Fibroblast of mammary gland (primary cell): ENCODE results near the gene WNT4.

Source experiments
- DNase-seq: peaks from one replicate; pipeline ENCODE4 v3.0.0-alpha.2; 2010; ENCODE audit warnings: low read depth
- H3K4me3 ChIP-seq: 2 replicates; pipeline ENCODE4 v1.5.1; 2011; ENCODE audit warnings: low read depth, mild to moderate bottlenecking, low read length, moderate library complexity; ENCODE audit not compliant: control insufficient read depth
- TF ChIP-seq, protein P1 (sequence below): conservative IDR thresholded peaks from 2 replicates; pipeline ENCODE4 v1.5.1; 2011; ENCODE audit warnings: low read depth, low read length, inconsistent platforms; ENCODE audit not compliant: control insufficient read depth, insufficient read depth

Gene WNT4

DNA sequence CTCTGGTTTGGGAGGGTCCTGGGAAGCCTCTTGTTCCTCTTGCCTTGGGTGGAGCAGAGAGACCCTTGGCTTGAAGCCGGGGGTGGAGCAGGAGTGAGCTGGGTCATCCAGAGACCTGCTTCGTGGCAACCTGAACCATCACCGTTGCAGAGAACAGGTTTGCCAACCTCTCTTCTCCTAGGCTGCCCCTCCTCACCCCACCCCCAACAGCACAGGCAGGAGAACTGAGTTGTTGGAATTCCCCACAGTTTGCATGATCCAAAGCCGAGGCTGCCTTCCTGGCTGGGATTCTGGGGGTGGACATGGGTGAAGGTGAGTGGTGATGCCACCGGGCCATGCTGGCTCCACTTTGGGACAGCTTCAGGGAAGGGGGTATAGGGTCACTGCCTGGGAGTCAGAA, 2.2 kb downstream of the WNT4 start:
- TF ChIP-seq, protein P1, sequence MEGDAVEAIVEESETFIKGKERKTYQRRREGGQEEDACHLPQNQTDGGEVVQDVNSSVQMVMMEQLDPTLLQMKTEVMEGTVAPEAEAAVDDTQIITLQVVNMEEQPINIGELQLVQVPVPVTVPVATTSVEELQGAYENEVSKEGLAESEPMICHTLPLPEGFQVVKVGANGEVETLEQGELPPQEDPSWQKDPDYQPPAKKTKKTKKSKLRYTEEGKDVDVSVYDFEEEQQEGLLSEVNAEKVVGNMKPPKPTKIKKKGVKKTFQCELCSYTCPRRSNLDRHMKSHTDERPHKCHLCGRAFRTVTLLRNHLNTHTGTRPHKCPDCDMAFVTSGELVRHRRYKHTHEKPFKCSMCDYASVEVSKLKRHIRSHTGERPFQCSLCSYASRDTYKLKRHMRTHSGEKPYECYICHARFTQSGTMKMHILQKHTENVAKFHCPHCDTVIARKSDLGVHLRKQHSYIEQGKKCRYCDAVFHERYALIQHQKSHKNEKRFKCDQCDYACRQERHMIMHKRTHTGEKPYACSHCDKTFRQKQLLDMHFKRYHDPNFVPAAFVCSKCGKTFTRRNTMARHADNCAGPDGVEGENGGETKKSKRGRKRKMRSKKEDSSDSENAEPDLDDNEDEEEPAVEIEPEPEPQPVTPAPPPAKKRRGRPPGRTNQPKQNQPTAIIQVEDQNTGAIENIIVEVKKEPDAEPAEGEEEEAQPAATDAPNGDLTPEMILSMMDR = no peak
- DNase-seq = no peak
- H3K4me3 ChIP-seq = no peak overlapping the region

DNA sequence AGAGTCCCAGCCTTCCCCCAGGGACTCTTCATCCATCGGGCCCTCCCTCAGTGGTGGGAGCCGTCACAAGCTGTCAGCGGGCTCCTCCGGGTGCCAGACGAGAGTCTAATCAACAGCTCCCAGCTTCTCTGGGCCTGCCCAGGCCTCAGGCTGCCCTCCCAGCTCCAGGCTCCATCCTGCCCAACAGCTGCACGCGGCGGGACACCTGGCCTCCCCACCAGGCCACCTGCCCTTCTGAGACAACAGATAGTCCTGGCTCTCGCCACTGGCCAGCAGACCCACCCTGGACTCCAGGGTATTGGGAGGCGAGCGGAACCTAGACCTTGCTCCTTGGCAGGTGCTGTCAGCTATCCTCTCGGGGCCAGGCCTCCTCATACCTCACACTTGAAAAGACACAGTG, 3.1 kb downstream of the WNT4 start:
- no peak for DNase-seq
- TF ChIP-seq, protein P1 = no peak
- no peak overlapping the region for H3K4me3 ChIP-seq

DNA sequence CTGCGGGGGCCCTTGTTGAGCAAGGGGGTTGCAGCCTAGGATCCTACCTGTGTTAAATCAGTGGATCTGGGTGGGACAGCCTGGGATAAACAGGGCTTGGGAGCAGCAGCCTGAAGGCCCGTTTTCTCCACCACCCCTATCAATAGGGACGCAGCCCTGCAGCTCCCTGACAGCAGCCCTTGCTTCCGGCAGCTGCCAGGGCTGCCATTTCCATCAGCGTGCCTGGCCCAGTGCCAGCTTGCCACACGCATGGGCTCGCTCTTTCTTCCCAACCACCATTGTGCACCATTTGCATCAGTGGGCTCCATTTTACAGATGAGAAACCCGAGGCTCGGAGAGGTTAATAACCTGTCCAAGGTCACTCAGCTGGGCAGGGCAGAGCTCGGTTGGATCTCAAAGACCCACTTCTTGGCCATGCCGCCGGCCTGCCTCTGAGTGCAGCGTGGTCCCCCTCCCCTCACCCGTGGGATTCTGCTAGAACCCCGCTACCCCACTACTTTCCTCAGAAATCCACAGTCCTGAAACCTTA, 3.8 kb downstream of the WNT4 start:
- TF ChIP-seq, protein P1 = no peak
- no peak overlapping the region for H3K4me3 ChIP-seq
- DNase-seq = no peak

DNA sequence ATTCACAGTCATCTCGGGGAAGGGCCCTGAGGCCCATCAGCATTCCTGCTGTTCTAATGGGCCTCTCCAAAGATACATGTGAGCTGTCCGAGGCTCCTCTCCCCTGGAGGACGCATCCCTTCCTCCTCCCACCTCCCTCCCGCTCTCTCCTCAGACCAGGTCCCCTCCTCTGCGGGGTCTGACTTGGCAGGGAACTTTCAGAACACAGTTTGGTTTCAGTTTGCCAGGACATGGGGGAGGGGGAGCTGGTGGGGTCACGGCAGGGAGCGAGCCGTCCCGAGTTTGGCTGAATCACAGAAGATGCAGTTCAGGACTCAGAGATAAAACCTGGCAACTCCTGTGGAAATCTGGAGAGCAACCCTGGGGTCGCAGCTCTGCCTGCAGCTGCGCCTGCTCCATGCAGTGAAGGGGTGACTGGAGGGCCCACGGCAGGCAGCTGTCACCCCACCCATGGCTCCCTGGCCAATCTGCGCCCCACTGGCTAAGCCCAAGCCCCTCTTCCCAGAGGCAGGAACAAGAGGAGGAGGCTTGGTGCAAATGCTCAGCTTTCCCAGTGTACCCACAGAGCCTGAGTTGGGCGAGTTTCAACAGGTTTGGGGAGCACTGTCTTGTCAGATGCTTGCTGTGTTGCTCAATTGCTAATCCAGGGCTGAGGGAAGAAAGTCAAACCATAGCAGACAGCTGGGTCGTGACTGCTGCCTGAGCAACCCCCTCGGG, 5.7 kb downstream of the WNT4 start:
- TF ChIP-seq, protein P1 = no peak
- no peak overlapping the region for H3K4me3 ChIP-seq
- DNase-seq = no peak

DNA sequence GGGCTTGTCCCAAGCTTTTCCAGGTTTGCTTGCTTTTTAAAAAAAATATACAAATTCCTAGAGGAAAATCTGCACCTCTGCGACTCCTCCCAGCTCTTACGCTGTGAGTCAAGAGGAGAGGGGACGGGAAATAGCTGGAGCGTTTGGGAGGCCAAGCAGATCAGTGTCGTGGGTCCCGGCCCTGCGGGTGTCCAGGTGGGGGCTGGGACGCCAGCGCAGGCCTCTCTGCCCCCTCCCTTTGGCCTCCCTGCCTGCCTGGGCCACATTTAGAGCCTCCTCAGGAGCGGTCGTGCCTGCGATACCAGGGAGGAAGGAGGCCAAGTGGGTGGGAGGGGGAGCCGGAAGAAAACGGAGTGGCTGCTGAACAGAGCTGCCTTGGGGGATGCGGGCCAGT, 9.0 kb downstream of the WNT4 start:
- no peak for DNase-seq
- TF ChIP-seq, protein P1 = no peak
- H3K4me3 ChIP-seq = no peak overlapping the region

DNA sequence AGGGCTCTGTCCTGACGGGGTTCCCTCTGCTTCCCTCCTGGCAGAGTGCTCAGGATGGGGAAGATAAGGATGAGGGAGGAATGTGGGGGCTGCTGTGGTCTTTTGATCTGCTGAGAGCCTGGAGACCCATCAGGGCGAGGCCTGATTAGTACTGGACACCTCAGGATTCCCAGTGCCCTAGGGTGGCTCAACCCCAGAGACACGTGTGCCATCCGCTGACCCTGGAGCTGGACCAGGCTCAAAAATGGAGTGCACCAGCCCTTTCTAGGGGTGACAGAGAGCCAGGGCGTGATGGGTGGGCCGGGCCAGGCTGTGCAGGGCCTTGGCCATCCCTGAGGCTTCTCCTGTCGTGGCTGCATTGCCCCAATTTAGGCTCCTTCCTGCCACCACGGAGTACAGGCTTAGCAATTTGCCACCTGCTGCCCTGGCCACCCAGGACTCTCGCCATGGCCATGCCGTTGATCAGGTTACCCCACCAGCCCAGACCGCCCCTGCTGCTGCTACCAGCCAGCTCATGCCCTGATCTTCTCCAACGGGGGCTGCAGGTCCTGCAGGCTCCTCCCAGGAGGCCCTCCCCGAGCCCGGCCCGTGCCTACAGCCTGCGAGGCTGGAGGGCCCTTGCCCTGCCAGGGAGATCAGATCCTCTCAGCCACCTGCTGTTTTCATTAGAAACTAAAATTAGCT, 9.5 kb downstream of the WNT4 start:
- DNase-seq = no peak
- TF ChIP-seq, protein P1 = no peak
- H3K4me3 ChIP-seq = no peak overlapping the region
